MCF 10A (cell line): Measurements from ENCODE around the gene ZSCAN12. TPM values are rescaled to one million over a fixed set of nuclear protein-coding genes. Genes with fewer than 3 reads are reported as not detected.

Source experiments
- BruUV-seq: library from RNA; stranded (reverse); fragments of 400-500 nt; replicated peaks from 2 replicates; lab custom pipeline; 2021; lab: Mats Ljungman, UMichigan
- CTCF ChIA-PET: fragments of 300-600 bp; sonication (Branson Sonifier 250); formaldehyde crosslinking; extraction: SDS; loops from one replicate; lab custom pipeline; 2021; ENCODE audit warnings: antibody characterized with exemption, inconsistent platforms; lab: Yijun Ruan, JAX
- POLR2A ChIA-PET: fragments of 300-600, 350-650 bp; sonication (Branson Sonifier 250); formaldehyde crosslinking; extraction: SDS; loops from one replicate; lab custom pipeline; 2020; ENCODE audit warnings: antibody characterized with exemption, inconsistent platforms; lab: Yijun Ruan, JAX
- DNase-seq: peaks from one replicate; pipeline ENCODE4 v3.0.0-alpha.2; 2018; ENCODE audit not compliant: unreplicated experiment
- H3K27ac Mint-ChIP-seq: one replicate; pipeline ENCODE4 v1.8.0; 2022; ENCODE audit warnings: mild to moderate bottlenecking, low read depth, mixed read lengths; ENCODE audit not compliant: unreplicated experiment
- H3K27me3 Mint-ChIP-seq: one replicate; pipeline ENCODE4 v1.8.0; 2022; ENCODE audit warnings: mixed read lengths; ENCODE audit not compliant: insufficient read depth, unreplicated experiment
- H3K36me3 Mint-ChIP-seq: one replicate; pipeline ENCODE4 v1.8.0; 2022; ENCODE audit warnings: mild to moderate bottlenecking, moderate library complexity, mixed read lengths; ENCODE audit not compliant: insufficient read depth, unreplicated experiment
- H3K4me1 Mint-ChIP-seq: one replicate; pipeline ENCODE4 v1.8.0; 2022; ENCODE audit warnings: mixed read lengths; ENCODE audit not compliant: insufficient read depth, unreplicated experiment
- H3K4me3 Mint-ChIP-seq: one replicate; pipeline ENCODE4 v1.8.0; 2022; ENCODE audit warnings: mild to moderate bottlenecking, moderate library complexity, mixed read lengths; ENCODE audit not compliant: unreplicated experiment
- H3K9me3 Mint-ChIP-seq: one replicate; pipeline ENCODE4 v1.8.0; 2022; ENCODE audit warnings: mixed read lengths; ENCODE audit not compliant: unreplicated experiment
- CTCF ChIP-seq: fragments of 200-600 bp; IDR thresholded peaks from one replicate; pipeline ENCODE4 v1.8.0; 2022; ENCODE audit warnings: antibody characterized with exemption, mild to moderate bottlenecking; ENCODE audit not compliant: unreplicated experiment
- intact Hi-C: fragments of 100-400 bp; cut with micrococcal nuclease; formaldehyde crosslinking; loops from 2 replicates; pipeline ENCODE4 v1.14.1; 2022
- total RNA-seq: library from RNA; stranded (reverse); gene quantifications from 2 replicates; pipeline ENCODE4 v1.2.3, GENCODE V29; 2022

Gene ZSCAN12
- total RNA-seq, 1 experiment from 2014 or later = 4.4 TPM

GRCh38 chr6:28443112-28443773, 43.7 kb upstream of the ZSCAN12 start, which contains the start of gene ZSCAN23:
Gene ZSCAN23 (minus strand): TSS chr6:28443491. CDS start chr6:28436266, 7,225 bp downstream.
- ChIA-PET POLR2A (interaction anchor here (0.5 to 1.6 kb wide), 5 partner anchors 10 to 143 kb away, joined by 3 to 5 read pairs (median 3); no protein-coding TSS in a partner anchor), CTCF (no interaction called here)
- intact Hi-C loops = loop anchor here (2.0 kb wide), 1 partner anchor 42 kb away; no protein-coding TSS in a partner anchor
- Mint-ChIP-seq H3K27me3 (peaks cover 11% of the 10 kb centered on the region), H3K4me1 (peaks cover 11% of the 10 kb centered on the region), H3K4me3 (peak within 1 kb of the TSS; percentile 99), H3K9me3 (no peaks in the 10 kb centered on the region), H3K36me3 (no peaks in the 10 kb centered on the region), H3K27ac (peak within 1 kb of the TSS; percentile 93)
- DNase-seq = peak; percentile 85
- BruUV-seq = no TSS peak
- no peak for TF ChIP-seq CTCF

GRCh38 chr6:28442586-28442985, 43.0 kb upstream of the ZSCAN12 start:
- no peak for DNase-seq
- H3K36me3 Mint-ChIP-seq = no peaks in the 10 kb centered on the region
- no peaks in the 10 kb centered on the region for H3K9me3 Mint-ChIP-seq
- peaks cover 11% of the 10 kb centered on the region for H3K27me3 Mint-ChIP-seq
- peak overlapping the region; percentile 93 for H3K27ac Mint-ChIP-seq
- peaks cover 11% of the 10 kb centered on the region for H3K4me1 Mint-ChIP-seq
- H3K4me3 Mint-ChIP-seq = peak overlapping the region; percentile 99
- BruUV-seq = no TSS peak
- no peak for TF ChIP-seq CTCF
- ChIA-PET POLR2A (interaction anchor here (0.9 to 1.3 kb wide), 4 partner anchors 9 to 148 kb away, joined by 3 to 5 read pairs (median 4); no protein-coding TSS in a partner anchor), CTCF (interaction anchor here (0.9 kb wide), 1 partner anchor 142 kb away, joined by 4 read pairs; no protein-coding TSS in a partner anchor)
- intact Hi-C loops = loop anchor here (2.0 kb wide), 1 partner anchor 42 kb away; no protein-coding TSS in a partner anchor

- H3K27me3 Mint-ChIP-seq = no peaks in the 10 kb centered on the region
- ChIA-PET POLR2A (interaction anchor here (1.0 kb wide), 1 partner anchor 11 kb away, joined by 5 read pairs; no protein-coding TSS in a partner anchor), CTCF (no interaction called here)
- no peak for DNase-seq
- no peaks in the 10 kb centered on the region for H3K4me1 Mint-ChIP-seq
- no peaks in the 10 kb centered on the region for H3K9me3 Mint-ChIP-seq
- H3K36me3 Mint-ChIP-seq = peaks cover 16% of the 10 kb centered on the region
- no peak overlapping the region for H3K4me3 Mint-ChIP-seq
- H3K27ac Mint-ChIP-seq = no peak overlapping the region
- no TSS peak for BruUV-seq
- no peak for TF ChIP-seq CTCF
- intact Hi-C loops = no loop called here
Observed at GRCh38 chr6:28436404-28436803, 36.9 kb upstream of the ZSCAN12 start.

GRCh38 chr6:28433119-28433518, 33.6 kb upstream of the ZSCAN12 start:
- ChIA-PET POLR2A (interaction anchor here (1.2 to 1.7 kb wide), 2 partner anchors 10 kb away, joined by 5 read pairs; no protein-coding TSS in a partner anchor), CTCF (interaction anchor here (0.5 to 1.7 kb wide), 4 partner anchors 49 to 381 kb away, joined by 3 to 5 read pairs (median 4); no protein-coding TSS in a partner anchor)
- Mint-ChIP-seq H3K27me3 (no peaks in the 10 kb centered on the region), H3K36me3 (peaks cover 16% of the 10 kb centered on the region), H3K27ac (no peak overlapping the region), H3K4me1 (no peaks in the 10 kb centered on the region), H3K9me3 (no peaks in the 10 kb centered on the region), H3K4me3 (no peak overlapping the region)
- TF ChIP-seq CTCF = no peak
- BruUV-seq = no TSS peak
- intact Hi-C loops = no loop called here
- DNase-seq = no peak
